BJ (cell line): ENCODE data around the gene TAGAP. TPM values are rescaled to one million over a fixed set of nuclear protein-coding genes. Genes with fewer than 3 reads are reported as not detected.

Source experiments
- CTCF ChIA-PET: fragments of 350-600 bp; formaldehyde crosslinking; extraction: SDS; loops from one replicate; lab custom pipeline; 2021; ENCODE audit warnings: antibody characterized with exemption, inconsistent platforms; lab: Yijun Ruan, JAX
- POLR2A ChIA-PET: fragments of 300-600 bp; sonication (Branson Sonifier 250); formaldehyde crosslinking; extraction: SDS; loops from one replicate; lab custom pipeline; 2021; ENCODE audit warnings: antibody characterized with exemption; lab: Charles Lee
- DNase-seq: peaks from one replicate; pipeline ENCODE4 v3.0.0-alpha.2; 2011; ENCODE audit warnings: low read depth
- H3K27me3 ChIP-seq: 2 replicates; pipeline ENCODE4 v1.6.0; 2011; ENCODE audit warnings: low read length; ENCODE audit not compliant: control insufficient read depth, insufficient read depth
- H3K36me3 ChIP-seq: 2 replicates; pipeline ENCODE4 v1.5.1; 2011; ENCODE audit warnings: low read length; ENCODE audit not compliant: control insufficient read depth, insufficient read depth
- H3K4me3 ChIP-seq: 2 replicates; pipeline ENCODE4 v1.5.1; 2011; ENCODE audit warnings: low read depth, mild to moderate bottlenecking, control low read depth, low read length
- polyA plus RNA-seq: library from polyadenylated mRNA; depleted of rRNA; stranded (reverse); fragments of >200 nt; gene quantifications from 2 replicates; pipeline ENCODE4 v1.2.3, GENCODE V29; 2011
- TF ChIP-seq, protein P1 (sequence below): IDR thresholded peaks from 2 replicates; pipeline ENCODE4 v1.5.1; 2011; ENCODE audit warnings: low read depth, mild to moderate bottlenecking, control low read depth, inconsistent platforms, low read length, moderate library complexity; ENCODE audit not compliant: insufficient read depth

The TAGAP gene
- polyA plus RNA-seq, 1 experiment: not detected

DNA sequence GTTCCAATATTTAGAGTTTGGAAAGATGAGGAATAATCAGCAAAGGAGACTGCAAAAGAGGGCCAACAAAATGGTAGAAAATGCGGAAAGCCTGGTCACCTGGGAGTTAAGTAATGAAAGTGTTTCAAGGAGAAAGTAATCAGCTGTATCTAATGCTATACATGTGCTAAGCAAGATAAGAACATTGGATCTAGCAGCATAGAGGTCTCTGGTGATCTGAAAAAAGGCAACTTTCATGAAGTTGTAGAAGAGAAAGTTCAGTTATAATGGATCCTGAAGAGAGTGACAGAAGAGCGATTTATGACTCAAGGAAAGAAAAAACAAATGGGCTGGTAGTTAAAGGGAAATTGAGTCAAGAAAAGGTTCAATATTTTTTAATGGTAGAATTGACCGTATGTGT lies 40.2 kb downstream of the TAGAP start:
- ChIA-PET POLR2A (no interaction called here), CTCF (interaction anchor here (0.6 to 1.4 kb wide), 4 partner anchors 55 to 131 kb away, joined by 3 to 9 read pairs (median 4); no protein-coding TSS in a partner anchor)
- Histone ChIP-seq H3K27me3 (no peaks in the 10 kb centered on the region), H3K4me3 (no peak overlapping the region), H3K36me3 (no peaks in the 10 kb centered on the region)
- TF ChIP-seq, protein P1, sequence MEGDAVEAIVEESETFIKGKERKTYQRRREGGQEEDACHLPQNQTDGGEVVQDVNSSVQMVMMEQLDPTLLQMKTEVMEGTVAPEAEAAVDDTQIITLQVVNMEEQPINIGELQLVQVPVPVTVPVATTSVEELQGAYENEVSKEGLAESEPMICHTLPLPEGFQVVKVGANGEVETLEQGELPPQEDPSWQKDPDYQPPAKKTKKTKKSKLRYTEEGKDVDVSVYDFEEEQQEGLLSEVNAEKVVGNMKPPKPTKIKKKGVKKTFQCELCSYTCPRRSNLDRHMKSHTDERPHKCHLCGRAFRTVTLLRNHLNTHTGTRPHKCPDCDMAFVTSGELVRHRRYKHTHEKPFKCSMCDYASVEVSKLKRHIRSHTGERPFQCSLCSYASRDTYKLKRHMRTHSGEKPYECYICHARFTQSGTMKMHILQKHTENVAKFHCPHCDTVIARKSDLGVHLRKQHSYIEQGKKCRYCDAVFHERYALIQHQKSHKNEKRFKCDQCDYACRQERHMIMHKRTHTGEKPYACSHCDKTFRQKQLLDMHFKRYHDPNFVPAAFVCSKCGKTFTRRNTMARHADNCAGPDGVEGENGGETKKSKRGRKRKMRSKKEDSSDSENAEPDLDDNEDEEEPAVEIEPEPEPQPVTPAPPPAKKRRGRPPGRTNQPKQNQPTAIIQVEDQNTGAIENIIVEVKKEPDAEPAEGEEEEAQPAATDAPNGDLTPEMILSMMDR: no peak
- no peak for DNase-seq

DNA sequence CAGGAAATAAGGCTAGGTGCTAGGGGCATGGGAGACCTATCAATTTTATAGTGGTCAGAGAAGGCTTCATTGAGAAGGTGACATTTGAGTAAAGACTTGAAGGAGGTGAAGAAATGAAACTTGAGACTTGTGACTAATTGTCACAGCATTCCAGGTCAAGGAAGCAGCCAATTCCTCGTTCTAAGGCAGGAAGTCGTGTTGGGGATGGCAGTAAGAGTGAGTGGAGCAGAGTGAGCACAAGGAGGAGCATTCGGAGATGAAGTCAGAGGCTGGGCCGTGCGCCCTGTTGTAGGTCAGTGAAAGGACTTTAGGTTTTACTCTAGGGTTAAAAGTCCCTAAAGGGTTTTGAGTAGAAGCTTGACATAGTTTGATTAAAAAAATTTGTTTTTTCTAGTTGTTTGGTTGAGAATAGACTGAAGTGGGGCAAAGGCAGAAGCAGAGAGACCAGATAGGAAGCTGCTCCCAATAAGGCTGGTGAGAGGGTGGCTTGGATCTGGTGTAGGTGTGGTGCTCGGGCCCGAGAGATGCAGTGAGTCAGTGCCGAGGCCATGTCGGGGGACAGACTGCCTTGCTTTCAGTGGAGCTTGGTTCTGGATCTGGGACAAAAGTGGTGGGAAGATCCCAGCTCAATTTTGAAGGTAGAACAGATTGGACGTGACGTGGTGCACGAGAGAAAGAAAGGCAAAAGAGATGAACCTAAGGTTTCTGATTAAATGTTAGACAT lies 42.2 kb downstream of the TAGAP start:
- TF ChIP-seq, protein P1: no peak
- Histone ChIP-seq H3K4me3 (no peak overlapping the region), H3K36me3 (no peaks in the 10 kb centered on the region), H3K27me3 (no peaks in the 10 kb centered on the region)
- DNase-seq: no peak
- ChIA-PET CTCF (interaction anchor here (0.5 to 1.2 kb wide), 4 partner anchors 30 to 299 kb away, joined by 3 to 6 read pairs (median 4); no protein-coding TSS in a partner anchor), POLR2A (interaction anchor here (0.5 kb wide), 1 partner anchor 183 kb away, joined by 5 read pairs; the partner anchor contains the start of gene EZR)

DNA sequence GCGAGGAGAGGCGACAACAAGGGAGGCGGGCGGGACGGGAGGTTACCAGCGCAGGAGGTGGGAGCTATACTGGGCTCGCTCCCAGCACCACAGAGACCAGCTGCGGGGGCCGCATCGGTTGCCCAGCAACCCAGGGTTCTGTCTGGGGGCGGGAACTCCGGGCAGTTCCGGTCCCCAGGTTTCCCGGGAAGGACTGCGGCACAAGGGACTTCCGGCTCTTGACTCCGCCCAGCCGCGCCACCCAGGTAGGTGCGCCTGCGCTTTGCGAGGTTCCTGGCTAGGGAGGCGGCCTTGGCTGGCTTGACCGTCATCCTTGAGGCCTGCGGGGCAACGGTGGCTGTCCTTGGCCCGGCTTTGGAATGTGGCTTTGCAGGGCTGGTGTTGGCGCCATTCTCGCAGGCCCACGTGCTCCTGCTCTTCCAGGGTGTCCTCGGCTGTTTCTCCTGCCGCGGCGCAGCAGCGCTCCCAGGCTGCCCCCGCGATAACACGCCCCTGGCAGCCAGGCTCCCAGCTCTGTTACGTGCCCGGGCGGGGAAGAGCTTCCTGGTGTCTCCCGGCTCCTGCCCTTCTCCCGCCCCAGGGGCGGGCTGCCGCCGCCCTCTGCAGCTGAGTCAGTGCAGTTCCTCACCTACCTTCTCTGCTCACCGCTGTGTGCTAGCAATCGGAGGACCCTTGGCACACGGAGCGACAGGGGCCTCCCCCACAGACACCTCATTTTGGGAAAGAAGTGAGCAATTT lies 45.0 kb downstream of the TAGAP start, which contains the start of gene RSPH3:
Gene RSPH3, minus strand, starts transcription at position 537 of the 738 bp plus-strand sequence. CDS start 652 bp downstream, outside the sequence.
- no peaks in the 10 kb centered on the region for H3K36me3 ChIP-seq
- H3K27me3 ChIP-seq: no peaks in the 10 kb centered on the region
- DNase-seq: peak; percentile 60
- H3K4me3 ChIP-seq: peak within 1 kb of the TSS; percentile 75
- TF ChIP-seq, protein P1: peak; percentile 48
- ChIA-PET POLR2A (interaction anchor here (0.5 to 0.7 kb wide), 2 partner anchors 355 kb away, joined by 3 to 4 read pairs; partner anchors contain the start of gene DYNLT1), CTCF (interaction anchor here (0.6 to 2.0 kb wide), 10 partner anchors 9 to 308 kb away, joined by 3 to 8 read pairs (median 4); no protein-coding TSS in a partner anchor)

DNA sequence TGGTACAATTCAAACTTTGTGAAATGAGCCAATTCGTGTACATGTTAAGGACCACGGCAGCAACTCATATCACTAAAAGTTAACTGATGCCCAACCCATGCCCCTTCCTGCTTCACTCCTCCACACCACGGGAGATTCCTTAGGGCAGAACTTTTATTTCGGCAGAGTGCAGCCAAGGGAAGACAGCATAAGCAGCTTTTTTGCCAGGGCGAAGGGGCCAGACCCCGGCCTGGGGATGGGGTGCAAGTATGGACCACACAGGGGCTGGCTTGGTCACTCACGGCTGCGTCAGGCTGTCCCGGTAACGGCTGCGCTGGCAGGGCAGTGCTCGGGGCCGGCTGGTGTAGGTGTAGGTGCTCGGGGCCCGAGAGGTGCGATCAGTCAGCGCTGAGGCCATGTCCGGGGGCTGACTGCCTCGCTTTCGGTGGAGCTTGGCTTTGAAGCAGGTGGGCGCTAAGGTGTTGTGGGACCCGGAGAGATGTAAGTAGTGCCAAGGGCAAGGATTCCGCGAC lies 45.6 kb downstream of the TAGAP start:
- H3K27me3 ChIP-seq: no peaks in the 10 kb centered on the region
- POLR2A ChIA-PET: interaction anchor here (0.5 kb wide), 1 partner anchor 355 kb away, joined by 3 read pairs; the partner anchor contains the start of gene DYNLT1
- DNase-seq: no peak
- CTCF ChIA-PET: interaction anchor here (1.2 to 2.0 kb wide), 5 partner anchors 10 to 136 kb away, joined by 3 to 8 read pairs (median 5); no protein-coding TSS in a partner anchor
- TF ChIP-seq, protein P1: no peak
- no peaks in the 10 kb centered on the region for H3K36me3 ChIP-seq
- H3K4me3 ChIP-seq: peak overlapping the region; percentile 75
